ENCODE data around the gene ATP9A.
"Not testable (repeated sequence)": the region's sequence is repeated elsewhere in the genome, so short reads cannot be mapped to it uniquely, and the experiment has no call there.

ATP9A gene

GRCh38 chr20:51679254-51679921, 88.8 kb downstream of the ATP9A start:
- Mint-ChIP-seq H3K27ac (no peak overlapping the region), H3K4me3 (no peak overlapping the region), H3K4me1 (no peaks in the 10 kb centered on the region), H3K27me3 (peaks cover 6% of the 10 kb centered on the region), H3K9me3 (no peaks in the 10 kb centered on the region)
- DNase-seq (no peak), ATAC-seq (no peak)

DNA sequence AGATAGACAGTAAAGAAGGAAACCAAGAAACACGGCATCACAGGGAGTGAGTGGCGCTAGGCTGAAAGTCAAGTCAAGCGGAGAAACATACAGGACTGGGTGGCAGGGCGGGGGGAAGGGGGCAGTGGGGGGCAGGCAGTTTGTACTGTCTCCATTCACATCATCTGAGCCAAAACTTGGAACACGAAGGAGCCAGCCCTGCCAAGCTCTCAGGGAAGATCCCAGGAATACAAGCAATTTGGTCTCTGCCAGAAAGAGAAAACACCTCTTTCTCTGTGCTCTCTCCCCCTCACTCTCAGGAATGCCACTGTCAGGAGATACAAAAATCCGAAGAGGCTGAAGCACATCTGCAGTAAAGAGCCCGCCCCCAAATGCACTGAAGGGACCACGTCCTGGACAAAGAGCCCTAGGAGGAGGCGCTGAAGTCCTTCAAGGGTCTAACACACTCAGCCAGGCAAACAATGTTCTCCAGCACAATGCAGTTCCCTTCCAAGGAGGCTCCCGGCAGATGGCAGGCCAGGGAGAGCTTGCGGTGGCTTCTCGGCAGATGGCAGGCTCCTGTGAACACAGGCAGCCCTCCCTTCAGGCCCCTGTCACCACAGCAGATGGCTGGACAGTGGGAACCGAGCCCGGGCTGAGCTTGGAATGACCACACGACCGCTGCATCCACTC, 90.0 kb downstream of the ATP9A start:
- no peak overlapping the region for H3K4me3 Mint-ChIP-seq
- H3K27ac Mint-ChIP-seq: no peak overlapping the region
- peaks cover 6% of the 10 kb centered on the region for H3K27me3 Mint-ChIP-seq
- DNase-seq (no peak), ATAC-seq (no peak)
- no peaks in the 10 kb centered on the region for H3K9me3 Mint-ChIP-seq
- no peaks in the 10 kb centered on the region for H3K4me1 Mint-ChIP-seq

GRCh38 chr20:51668947-51669346, 99.2 kb downstream of the ATP9A start:
- Mint-ChIP-seq H3K27me3 (peaks cover 30% of the 10 kb centered on the region), H3K9me3 (no peaks in the 10 kb centered on the region), H3K4me1 (peaks cover 8% of the 10 kb centered on the region), H3K27ac (peak overlapping the region in 1 of 2 donors; percentile 42), H3K4me3 (no peak overlapping the region)
- DNase-seq (no peak), ATAC-seq (no peak)

- Mint-ChIP-seq H3K27ac (peak overlapping the region in 1 of 2 donors; percentile 71), H3K4me3 (no peak overlapping the region), H3K27me3 (peaks cover 30% of the 10 kb centered on the region)
Observed at GRCh38 chr20:51668515-51668914, 99.7 kb downstream of the ATP9A start.

GRCh38 chr20:51667491-51667890, 100.7 kb downstream of the ATP9A start:
- H3K4me3 Mint-ChIP-seq: no peak overlapping the region
- H3K9me3 Mint-ChIP-seq: no peaks in the 10 kb centered on the region
- peaks cover 30% of the 10 kb centered on the region for H3K27me3 Mint-ChIP-seq
- ATAC-seq (no peak), DNase-seq (no peak)
- peaks cover 8% of the 10 kb centered on the region for H3K4me1 Mint-ChIP-seq
- no peak overlapping the region for H3K27ac Mint-ChIP-seq

More at GRCh38 chr20:51668515-51668914, 99.7 kb downstream of the ATP9A start:
- peaks cover 8% of the 10 kb centered on the region for H3K4me1 Mint-ChIP-seq
- DNase-seq (no peak), ATAC-seq (no peak)
- H3K9me3 Mint-ChIP-seq: no peaks in the 10 kb centered on the region

GRCh38 chr20:51667002-51667408, 101.2 kb downstream of the ATP9A start:
- H3K9me3 Mint-ChIP-seq: no peaks in the 10 kb centered on the region
- no peak overlapping the region for H3K4me3 Mint-ChIP-seq
- ATAC-seq (peak; percentile 40), DNase-seq (no peak)
- peaks cover 11% of the 10 kb centered on the region for H3K4me1 Mint-ChIP-seq
- H3K27ac Mint-ChIP-seq: no peak overlapping the region
- peaks cover 30% of the 10 kb centered on the region for H3K27me3 Mint-ChIP-seq

DNA sequence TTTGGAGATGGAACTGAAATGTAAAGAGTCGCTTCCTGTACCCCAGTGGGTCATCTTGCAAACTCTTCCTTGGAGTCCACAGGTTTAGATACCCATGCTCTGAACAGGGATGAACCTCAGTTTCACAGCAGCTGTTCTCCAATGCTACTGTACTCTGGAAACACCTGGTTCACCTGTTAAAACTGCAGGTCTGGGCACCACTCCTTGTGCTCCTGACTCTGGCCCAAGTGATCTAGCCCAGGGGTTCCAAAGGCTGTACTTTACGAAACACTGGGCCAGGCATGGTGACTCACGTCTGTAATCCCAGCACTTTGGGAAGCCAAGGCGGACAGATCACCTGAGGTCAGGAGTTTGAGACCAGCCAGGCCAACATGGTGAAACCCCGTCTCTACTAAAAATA, 102.1 kb downstream of the ATP9A start:
- no peak overlapping the region for H3K4me3 Mint-ChIP-seq
- no peak for DNase-seq
- no peak overlapping the region for H3K27ac Mint-ChIP-seq
- H3K9me3 Mint-ChIP-seq: no peaks in the 10 kb centered on the region
- H3K4me1 Mint-ChIP-seq: peaks cover 20% of the 10 kb centered on the region
- H3K27me3 Mint-ChIP-seq: peaks cover 25% of the 10 kb centered on the region
- no peak for ATAC-seq

DNA sequence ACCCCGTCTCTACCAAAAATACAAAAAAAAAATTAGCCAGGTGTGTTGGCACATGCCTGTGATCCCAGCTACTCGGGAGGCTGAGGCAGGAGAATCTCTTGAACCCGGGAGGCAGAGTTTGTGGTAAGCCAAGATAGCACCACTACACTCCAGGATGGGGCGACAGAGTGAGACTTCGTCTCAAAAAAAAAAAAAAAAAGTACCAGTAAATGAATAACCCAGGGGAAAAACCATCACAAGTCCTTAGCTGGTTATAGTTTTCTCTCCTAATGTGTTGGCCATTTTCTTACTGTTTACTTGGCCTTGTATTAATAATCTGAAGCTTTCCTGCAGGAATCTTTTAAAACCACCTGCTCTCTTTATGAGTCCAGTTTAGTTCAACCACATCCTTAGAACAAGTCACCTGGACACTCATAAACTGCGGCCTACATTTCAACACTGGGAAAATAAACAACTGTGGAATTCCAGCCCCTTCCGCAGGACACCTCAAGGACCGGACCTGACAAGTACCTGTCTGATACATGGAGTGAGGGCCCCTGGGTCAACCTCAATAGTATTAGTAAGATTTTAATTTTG, 102.6 kb downstream of the ATP9A start:
- Mint-ChIP-seq H3K9me3 (no peaks in the 10 kb centered on the region), H3K27me3 (peaks cover 20% of the 10 kb centered on the region), H3K27ac (no peak overlapping the region), H3K4me1 (peaks cover 25% of the 10 kb centered on the region), H3K4me3 (no peak overlapping the region)
- DNase-seq (no peak), ATAC-seq (no peak)

DNA sequence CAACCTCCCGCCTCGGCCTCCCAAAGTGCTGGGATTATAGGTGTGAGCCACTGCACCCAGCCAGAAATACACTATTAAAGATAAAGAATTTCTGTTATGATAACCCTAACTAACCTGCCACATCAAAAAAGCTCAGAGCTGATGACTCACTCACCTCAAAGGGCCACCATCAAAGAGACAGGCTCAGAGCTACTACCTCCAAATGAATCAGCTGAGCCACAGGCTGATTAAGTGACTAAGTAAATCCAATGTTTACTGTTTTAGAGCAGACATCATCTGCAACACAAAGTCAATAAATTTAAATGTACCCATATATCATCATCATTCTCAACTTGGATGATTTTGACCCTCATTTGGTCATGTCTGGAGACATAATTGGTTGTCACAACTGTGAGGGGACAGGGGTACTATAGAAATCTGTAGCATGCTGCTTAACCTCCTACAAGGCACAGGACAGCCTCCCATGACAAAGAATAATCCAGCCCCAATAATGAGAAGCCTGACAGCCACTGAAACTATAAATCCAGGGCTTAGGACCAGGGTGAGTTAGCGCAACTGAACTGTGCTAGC, 106.5 kb downstream of the ATP9A start:
- Mint-ChIP-seq H3K9me3 (no peaks in the 10 kb centered on the region), H3K4me1 (peaks cover 21% of the 10 kb centered on the region), H3K27ac (peak overlapping the region; percentile 54 to 72), H3K4me3 (peak overlapping the region in 1 of 2 donors; percentile 48), H3K27me3 (peaks cover 3% of the 10 kb centered on the region)
- DNase-seq (peak; percentile 50 to 71), ATAC-seq (peak; percentile 99)

DNA sequence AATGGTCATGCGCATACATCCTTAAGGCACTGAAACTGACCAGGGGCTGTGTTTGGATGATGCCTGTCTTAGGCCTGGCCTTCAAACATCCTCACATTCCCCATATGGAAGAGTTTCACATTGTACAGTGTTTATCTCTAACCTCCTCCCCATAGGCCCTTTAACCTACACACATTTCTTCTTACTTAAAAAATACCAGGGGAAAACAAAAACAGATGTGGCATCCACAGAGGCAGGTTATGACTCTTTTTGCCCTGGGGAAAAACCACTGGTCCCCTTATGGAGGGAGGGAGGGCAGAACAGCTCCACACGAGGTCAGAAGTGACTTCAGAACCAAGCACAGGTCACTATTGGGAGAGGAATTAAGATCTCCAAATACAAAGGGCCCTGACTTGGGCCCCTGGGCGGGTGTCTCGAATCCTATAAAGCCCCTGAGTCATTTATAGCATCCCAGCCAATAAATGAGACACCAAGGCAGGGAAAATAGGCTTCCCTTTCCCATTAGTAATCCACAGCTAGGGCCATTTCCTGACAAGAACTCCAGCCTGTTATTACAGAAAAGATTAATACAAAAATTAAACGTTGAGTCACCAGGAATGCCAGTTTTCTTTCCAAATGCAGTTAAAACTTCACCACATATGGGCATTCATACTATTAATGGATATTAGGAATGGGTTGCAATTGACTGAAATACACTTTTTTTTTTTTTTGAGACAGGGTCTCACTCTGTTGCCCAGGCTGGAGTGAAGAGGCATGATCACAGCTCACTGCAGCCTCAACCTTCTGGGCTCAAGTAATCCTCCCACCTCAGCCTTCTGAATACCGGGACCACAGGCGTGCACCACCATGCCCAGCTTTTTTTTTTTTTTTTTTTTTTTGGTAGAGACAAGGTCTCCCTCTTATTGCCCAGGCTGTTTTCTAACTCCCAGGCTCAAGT, 107.2 kb downstream of the ATP9A start:
- H3K27ac Mint-ChIP-seq: peak overlapping the region; percentile 54 to 72
- DNase-seq (peak in 1 of 2 donors; percentile 23), ATAC-seq (peak; percentile 55)
- H3K4me1 Mint-ChIP-seq: peaks cover 20% of the 10 kb centered on the region
- H3K4me3 Mint-ChIP-seq: peak overlapping the region in 1 of 2 donors; percentile 48
- no peaks in the 10 kb centered on the region for H3K9me3 Mint-ChIP-seq
- H3K27me3 Mint-ChIP-seq: no peaks in the 10 kb centered on the region

DNA sequence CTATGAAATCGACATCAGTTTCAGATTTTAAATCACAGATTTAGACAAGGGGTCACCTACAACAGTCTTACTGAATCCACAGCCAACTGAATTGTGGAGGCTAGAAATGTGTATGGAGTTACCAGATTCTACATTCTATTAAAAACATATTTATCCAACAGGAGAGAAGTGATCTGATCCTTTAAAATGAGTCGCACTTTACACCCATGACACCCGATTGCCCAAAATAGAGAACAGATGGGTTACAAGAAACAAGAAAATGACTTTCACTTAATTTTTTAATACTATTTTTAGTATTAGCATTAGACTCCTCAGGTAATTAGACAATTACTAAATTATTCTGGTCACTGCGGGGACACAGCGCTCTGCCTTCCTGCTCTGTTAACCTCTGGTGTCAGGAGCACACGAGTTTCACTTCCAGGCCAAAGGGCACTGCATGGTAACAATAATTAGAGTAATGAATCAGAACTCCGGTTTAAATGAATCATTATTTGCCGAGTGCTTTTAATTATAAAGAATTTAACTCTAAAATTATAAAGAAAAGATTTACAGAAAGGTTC, 108.6 kb downstream of the ATP9A start:
- Mint-ChIP-seq H3K4me3 (no peak overlapping the region), H3K27me3 (no peaks in the 10 kb centered on the region), H3K27ac (no peak overlapping the region), H3K9me3 (no peaks in the 10 kb centered on the region), H3K4me1 (peaks cover 20% of the 10 kb centered on the region)
- DNase-seq: no peak
- ATAC-seq: no peak

DNA sequence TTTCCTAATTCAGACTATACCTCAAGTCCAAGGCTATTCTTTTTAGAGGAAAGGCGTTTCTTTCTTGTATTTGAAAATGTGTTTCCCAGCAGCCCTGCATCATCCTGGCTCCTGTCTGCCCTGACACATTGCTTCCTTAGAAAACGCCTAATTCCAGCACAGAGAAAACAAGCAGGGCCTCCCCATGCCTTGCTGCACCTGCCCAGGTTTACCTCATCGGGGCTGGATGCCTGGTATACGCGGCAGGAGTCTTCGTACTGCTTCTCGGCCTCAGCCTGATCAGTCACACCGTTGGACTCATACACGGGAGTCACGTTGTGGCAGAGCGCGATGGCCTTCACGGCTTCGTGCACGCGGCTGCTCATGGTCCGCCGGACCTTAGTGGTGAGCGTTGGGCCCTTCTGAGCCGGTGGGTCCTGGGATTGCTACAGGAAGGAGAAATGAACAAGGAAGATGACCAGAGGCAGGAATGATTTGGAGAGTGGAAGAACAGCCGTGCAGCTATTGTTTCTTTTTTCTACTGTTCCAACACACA, 111.4 kb downstream of the ATP9A start:
- Mint-ChIP-seq H3K4me1 (peaks cover 15% of the 10 kb centered on the region), H3K27me3 (no peaks in the 10 kb centered on the region), H3K27ac (no peak overlapping the region), H3K9me3 (no peaks in the 10 kb centered on the region), H3K4me3 (no peak overlapping the region)
- DNase-seq (no peak), ATAC-seq (no peak)

GRCh38 chr20:51656089-51656488, 112.1 kb downstream of the ATP9A start:
- not testable (repeated sequence) for H3K4me3 Mint-ChIP-seq, DNase-seq, H3K27me3 Mint-ChIP-seq, H3K9me3 Mint-ChIP-seq, H3K4me1 Mint-ChIP-seq, H3K27ac Mint-ChIP-seq, ATAC-seq

DNA sequence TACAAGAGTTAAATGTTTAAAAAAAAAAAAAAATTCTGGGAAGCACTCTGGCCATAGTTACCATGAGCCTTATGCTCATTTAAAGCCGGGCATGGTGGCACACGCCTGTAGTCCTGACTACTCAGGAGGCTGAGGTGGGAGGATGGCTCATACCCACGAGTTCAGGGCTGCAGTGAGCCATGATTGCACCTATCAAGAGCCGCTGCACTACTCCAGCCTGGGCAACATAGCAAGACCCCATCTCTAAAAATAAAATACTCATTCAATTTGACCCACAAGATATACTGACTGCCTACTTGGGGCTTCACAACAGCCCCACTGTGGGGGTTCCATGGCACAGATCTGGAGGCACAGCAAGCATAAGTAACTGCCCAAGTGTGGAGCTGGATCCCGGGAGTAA, 113.7 kb downstream of the ATP9A start:
- DNase-seq (no peak), ATAC-seq (no peak)
- Mint-ChIP-seq H3K27me3 (no peaks in the 10 kb centered on the region), H3K4me3 (no peak overlapping the region), H3K9me3 (no peaks in the 10 kb centered on the region), H3K4me1 (no peaks in the 10 kb centered on the region), H3K27ac (no peak overlapping the region)

DNA sequence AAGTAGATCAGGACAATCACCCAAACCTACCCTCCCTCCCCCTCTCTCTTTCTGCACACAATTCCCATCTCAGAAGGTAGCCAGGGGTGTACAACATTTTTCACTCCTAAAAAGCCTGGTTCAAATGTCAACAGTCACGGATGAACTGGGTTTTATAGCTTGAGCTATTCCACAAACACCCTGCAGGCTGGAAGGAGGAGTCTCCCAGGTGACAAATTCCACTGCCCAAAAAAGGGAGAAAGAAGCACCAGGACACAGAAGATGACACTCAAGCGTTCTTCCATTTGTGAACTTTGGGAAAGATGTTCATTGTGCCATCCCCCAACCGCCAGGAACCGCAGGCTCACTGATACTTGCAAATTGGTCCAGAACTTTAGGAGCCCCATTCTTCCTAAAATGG, 114.1 kb downstream of the ATP9A start:
- H3K27me3 Mint-ChIP-seq: no peaks in the 10 kb centered on the region
- no peak overlapping the region for H3K4me3 Mint-ChIP-seq
- ATAC-seq: no peak
- DNase-seq: no peak
- no peaks in the 10 kb centered on the region for H3K9me3 Mint-ChIP-seq
- no peak overlapping the region for H3K27ac Mint-ChIP-seq
- H3K4me1 Mint-ChIP-seq: no peaks in the 10 kb centered on the region
